Measurements from ENCODE around the gene ACTL8.

Gene ACTL8

DNA sequence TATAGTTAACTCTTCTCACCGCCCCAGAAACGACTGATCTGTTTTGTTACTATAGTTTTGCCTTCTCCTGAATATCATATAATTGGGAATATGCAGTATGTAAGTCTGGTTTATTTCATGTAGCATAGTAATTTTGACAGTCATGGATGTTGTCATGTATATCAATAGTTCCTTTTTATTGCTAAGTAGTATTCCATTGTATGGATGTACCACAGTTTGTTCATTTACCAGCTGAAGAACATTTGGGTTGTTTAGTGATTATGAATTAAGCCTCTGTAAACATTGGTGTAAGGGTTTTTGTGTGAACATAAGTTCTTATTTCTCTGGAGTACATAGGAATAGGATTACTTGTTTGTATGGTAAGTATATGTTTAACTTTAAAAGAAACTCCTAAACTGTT is 55.5 kb downstream of the ACTL8 start:
- no peak for DNase-seq

DNA sequence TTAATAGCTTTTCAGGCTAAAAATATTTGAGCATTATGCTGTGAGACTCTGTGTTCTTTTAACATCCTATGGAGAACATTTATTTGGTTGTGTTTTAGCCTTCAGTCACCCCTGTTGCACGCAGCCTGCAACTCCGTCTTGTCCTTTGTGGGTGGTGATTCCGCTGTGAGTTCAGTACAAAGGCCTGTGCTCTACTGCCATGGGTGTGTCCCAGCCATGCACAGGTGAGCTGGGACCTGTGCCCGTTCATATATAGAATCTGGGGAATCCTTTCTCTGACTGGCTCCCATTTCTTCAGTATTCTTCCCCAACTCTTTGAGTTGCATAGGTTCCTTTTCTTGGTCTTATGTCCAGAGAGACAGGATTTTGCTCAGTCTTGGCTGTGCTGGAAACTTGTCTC is 61.4 kb downstream of the ACTL8 start:
- no peak for DNase-seq

DNA sequence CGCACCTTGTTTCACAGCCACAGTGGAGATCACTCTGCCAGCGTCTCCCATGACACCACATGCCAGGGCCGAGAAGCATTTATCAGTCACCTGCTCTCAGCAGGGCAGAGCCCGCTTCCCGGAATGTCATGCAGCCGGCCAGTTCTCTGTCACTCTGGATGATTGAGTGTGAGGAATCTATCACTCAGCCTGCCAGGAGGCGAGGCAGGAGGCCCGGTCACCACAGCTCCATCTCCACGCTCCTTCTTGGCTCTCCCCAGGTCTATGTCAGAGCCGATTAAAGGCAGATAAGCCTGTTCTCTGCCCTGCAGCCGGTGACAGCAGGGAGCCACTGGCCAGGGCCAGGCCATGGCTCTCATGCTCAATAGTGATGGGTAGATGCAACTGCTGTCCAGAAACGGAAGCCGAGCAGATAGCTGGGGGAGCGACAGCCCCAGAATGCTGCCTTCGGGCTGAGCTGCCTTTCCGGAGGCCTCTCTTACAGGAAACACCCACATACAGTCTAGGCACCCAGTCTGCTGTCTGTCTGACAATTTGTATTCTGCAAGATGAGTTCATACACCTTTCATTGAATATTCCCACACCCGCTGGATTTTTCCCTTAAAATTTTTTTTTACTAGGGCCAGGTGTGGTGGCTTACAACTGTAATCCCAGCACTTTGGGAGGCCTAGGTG is 64.1 kb downstream of the ACTL8 start:
- DNase-seq: no peak

DNA sequence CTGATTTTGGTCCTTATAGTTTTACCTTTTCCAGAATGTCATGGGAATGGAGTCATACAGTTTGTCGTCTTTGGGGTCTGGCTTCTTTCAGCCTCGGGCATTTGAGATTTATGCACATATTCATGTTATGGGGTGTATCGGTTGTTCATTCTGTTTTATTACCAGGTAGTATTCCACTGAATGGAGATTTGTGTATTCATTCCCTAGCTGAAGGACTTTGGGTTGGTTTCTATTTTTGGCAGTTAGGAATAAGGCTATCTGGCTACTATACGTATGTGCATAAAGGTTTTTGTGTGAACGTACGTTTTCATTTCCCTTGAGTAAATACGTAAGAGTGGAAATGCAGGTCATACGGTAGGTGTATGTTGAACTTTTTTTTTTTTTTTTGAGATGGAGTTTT is 65.1 kb downstream of the ACTL8 start:
- no peak for DNase-seq

DNA sequence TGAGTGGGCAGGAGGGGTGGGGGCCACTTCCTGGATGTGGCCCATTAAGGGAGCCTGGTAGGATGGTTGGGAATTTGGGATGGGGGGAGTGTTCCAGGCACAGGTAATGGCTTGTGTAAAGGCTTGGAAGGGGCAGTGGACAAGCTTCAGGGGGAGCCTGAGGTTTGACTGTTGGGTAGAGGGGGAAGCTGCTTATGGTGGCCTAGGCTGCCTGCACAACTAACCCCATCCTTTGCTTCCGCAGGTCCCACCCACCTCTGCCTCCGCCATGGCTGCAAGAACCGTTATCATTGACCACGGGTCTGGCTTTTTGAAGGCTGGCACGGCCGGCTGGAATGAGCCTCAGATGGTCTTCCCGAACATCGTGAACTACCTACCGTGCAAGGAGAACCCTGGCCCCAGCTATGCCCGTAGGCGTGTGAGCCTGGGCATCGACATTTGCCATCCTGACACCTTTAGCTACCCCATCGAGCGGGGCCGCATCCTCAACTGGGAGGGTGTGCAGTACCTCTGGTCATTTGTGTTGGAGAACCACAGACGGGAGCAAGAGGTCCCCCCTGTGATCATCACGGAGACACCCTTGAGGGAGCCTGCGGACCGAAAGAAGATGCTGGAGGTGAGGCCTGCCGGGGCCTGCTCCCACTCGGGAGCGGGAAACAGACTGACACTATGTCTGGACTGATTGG is 67.8 kb downstream of the ACTL8 start:
- DNase-seq: no peak

DNA sequence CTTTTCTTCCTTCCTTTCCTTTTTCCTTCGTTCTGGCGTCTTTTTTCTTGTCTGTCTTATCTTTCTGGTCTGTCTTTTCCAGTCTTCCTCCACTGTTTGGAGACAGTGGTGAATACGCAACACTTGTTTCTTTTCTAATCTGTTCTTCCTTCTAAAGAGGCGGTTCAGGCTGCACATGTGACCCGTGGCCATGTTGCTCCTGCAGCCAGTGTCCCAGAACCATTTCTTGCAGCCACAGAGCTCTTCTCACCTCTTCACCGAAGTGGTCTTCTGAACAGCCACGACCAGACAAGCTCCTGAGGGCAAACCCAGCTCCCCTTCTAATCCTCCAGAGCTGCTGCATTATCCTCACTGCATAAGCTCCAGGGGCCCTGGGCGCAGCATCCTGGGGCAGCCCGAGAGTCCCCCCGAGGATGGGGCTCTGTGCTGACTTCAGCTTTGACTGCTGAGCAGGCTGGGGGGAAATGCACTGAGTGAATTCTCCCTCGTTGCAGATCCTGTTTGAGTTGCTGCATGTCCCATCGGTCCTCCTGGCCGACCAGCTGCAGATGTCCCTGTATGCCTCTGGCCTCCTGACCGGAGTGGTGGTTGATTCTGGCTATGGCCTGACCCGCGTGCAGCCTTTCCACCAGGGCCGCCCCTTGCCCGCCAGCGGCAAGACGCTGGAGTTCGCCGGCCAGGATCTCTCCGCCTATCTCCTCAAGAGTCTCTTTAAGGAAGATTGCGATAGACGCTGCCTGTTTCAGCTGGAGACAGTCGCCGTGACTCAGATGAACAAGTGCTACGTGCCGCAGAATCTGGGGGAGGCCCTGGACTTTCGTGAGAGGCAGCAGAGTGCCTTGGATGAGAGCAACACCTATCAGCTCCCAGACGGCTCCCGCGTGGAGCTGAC is 70.4 kb downstream of the ACTL8 start:
- DNase-seq: no peak

DNA sequence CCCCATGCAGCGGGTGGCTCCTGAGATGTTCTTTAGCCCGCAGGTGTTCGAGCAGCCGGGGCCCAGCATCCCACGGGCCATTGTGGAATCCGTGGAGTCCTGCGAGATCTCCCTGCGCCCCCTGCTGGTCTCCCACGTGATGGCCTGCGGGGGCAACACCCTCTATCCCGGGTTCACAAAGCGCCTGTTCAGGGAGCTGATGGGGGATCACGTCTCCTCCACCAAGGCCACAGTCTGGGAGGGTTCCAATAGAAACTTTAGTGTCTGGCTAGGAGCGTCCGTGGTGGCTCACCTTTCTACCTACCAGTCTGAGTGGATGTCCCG is 71.0 kb downstream of the ACTL8 start:
- DNase-seq: peak; percentile 46 to 76 (median 60)

DNA sequence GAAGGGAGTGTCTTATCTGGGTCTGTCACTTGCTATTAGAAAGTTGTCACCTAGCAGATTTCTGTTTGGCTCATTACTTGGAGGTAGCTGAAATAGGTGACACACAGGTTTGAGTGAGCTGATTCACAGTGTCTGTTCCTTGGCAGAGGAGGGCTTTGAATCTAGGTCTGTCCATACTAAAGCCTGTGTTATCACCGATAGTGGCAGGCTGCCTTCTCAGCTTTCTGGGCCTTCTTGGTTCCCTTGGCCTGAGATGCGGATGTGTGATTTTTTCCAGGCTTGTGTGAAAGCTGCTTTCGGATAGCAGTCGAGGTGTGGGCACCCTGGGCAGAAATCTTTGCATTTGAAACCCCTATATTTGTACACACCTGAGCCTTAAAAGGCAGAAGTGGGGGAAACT is 73.9 kb downstream of the ACTL8 start:
- DNase-seq: no peak

DNA sequence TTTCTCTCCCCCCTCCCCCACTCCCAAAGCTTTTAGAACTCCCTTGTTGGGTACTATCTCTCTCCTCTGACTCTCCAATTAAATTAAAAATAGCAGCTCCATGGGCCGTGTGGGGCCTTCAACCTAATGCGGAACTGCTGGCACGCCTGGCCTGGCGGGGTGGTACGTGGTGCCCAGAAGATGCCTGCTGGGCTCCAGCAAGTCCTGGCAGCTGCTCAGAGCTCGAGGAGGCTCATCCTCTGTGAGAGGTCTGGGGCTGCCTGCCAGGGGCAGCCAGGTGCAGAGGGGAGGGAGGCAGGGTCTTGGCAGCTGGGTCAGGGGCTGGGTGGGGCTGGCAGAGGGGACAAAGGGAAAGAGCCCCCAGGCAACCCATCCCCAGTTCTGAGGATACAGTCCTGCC is 74.4 kb downstream of the ACTL8 start:
- DNase-seq: no peak

DNA sequence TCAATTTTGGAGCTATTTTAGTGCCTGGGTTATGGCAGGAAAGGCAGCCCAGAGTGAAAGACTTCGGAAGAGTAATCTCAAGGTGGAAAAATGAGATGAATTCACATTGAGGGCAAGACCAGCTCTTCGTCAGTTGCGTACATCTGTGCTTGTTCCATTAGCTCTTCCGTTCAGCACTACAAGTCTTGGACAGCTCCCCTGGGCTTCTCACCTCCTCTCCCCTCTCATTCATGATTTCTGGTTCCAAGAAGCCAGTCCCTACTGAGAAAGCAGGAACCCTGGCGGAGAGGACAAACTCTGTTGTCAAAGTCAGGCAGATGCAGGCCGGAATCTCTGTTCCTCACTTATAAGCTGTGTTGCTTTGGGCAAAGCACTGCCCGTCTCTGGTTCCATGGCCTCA is 76.5 kb downstream of the ACTL8 start:
- DNase-seq: peak in 2 of 3 donors; percentile 9 to 34

DNA sequence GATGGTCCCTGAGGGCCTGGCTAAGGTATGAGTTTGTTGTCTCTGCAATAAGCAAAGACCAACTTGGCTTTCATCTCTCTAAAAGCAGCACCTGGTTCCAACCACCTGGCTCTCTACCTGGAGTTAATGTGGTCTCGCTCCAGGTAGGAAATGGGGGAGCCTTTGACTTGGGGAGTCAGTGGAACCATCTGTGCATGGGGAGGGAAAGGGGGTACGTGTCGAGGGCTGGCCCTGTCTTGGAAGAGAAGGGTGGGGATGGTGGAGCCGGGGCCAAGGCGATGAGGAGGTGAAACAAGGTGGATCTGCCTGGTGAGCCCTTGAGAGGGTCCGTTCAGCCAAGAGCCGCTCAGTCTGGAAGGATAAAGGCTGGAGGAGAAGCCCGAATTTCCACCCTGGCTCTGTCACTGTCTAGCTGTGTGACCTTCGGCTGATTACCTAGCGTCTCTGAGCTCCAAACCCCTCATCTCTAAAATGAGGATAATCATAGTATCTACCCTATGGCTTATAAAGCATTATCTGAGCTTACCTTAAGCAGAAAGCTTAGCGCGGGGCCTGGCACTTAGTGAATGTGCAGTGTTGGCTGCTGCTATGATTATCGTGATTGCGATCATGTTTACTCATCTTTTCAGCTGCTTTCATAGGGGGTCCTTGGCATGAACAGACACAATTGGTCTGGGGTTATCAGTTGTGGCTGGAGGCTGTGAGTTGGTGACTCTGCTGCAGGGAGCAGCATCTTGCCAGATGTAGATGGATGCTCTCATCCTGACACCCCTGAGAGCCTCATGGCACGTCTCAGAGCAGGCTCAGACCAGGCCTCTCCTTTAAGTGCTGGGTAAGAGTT is 78.7 kb downstream of the ACTL8 start:
- no peak for DNase-seq

DNA sequence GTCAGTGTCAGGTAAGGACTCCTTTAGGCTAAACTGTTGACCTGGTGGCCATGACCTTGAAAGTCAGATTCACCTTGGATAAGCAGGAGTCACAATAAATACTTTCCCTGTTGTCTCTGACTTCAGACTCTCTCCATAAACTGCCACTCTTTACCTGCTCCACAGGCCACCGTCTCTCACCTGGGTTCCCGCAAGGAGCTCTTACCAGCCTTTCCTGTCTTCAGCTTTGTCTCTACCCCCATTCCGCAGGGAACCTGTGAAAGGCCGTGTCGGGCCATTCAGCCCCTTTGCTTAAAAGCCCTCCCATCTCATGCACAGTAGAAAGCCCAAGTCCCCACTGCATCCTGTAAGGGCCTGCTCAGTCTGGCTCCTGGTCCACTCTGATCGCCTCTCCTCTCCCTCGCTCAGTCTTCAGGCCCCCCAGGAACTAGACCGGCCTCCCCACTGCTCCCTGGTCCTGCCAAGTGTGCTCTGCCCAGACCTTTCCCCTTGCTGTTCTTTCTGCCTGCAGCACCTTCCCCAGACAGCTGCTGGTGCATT is 79.5 kb downstream of the ACTL8 start:
- DNase-seq: no peak

DNA sequence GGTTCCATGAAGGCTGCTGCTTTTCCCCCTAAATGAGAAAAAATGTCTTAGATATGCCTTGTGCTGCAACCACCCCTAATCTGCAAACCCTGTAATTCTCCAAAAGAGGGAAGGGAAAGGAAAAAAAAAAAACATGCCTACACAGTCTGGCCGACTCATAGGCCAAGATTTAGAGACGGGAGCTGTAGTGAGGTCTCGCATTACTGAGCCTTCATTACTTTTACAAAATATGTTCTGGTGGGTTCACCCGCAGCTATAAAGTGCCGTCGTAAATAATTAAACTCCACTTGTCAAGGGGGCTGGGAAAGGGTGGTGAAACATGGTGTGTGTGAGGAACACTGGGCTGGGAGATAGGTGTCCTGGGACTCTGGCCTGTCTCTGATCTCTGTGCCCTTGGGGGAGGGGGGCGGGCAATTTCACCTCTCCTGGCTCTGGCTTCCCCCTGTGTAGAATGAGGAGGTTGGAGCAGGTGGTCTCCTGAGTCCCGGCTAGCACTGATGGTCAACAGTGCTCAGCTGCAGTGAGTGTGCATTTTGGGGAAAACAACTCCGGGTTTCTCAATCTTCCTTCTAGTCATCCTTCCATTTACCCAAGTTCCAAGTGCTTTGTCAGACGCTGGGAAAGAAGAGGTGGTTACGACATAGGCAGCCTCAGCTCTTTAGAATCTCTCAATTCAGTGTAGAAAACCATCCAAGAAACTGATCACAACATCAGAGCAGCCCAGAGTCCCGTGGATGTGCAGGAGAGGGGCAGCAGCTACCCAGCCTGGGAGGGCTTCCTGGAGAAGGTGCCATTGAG is 82.3 kb downstream of the ACTL8 start:
- DNase-seq: no peak

DNA sequence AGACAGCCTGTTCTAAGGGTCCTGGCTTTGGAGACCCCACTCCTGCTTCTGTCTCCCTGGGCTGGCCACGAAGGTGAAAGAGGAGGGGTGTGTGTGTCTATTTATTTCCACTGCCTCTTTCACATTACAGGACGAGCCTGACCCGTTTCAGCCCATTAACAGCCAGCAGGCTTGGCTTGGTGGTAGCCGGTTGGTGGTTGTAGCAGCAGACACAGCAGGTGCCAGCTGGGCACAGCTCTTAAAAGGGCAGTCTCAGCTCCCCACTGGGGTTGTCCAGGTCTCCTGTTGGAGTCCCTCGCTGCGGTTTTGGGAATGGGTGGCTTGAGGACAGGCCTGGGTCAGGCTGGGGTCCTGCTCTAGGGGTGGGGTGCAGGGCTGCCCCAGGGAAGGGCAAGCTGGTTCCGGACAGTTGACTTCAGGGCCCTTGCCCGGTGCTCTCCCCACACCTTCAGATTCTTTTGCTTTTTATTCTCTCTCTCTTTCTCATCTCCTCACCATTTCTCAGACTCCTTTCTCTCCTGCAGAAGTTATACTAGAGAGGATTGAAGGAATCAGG is 84.6 kb downstream of the ACTL8 start:
- DNase-seq: no peak

DNA sequence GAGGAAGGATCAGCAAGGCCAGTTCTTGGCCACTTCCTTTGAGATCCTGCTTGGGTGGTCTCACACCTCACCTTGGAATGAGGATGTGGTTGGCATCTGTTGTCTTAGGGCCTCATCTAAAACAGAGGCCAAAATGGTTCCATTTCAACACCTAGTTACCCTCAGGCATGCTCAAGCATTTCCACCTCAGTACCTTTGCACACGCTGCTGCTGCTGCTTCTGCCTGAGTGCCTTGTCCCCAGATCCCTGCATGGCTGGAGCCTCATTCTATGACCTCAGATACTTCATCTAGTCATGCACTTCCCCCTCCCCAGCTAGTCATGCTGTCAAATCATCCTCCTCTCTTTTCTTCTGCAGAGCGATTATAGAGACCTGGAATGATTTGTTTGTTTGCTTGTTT is 86.8 kb downstream of the ACTL8 start:
- DNase-seq: no peak

DNA sequence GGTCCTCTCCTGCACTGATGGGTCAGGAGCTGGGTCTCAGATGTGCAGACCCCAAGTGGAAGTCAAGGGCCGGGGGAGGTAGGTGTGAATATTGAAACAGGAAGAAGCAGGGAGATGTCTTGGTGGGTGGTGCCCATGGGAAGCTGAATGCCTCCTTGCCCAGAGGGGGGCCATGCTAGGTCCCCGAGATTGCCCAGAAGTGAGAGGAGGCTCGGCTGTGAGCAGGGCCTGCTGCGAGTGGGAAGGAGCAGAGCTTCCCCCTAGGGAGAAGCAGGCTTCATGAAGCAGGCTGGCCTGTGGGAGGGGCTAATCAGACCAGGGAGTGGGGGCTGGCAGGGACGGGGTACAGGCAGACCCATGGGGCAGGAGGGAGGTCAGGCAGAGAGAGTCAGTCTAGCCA is 87.6 kb downstream of the ACTL8 start:
- DNase-seq: no peak

DNA sequence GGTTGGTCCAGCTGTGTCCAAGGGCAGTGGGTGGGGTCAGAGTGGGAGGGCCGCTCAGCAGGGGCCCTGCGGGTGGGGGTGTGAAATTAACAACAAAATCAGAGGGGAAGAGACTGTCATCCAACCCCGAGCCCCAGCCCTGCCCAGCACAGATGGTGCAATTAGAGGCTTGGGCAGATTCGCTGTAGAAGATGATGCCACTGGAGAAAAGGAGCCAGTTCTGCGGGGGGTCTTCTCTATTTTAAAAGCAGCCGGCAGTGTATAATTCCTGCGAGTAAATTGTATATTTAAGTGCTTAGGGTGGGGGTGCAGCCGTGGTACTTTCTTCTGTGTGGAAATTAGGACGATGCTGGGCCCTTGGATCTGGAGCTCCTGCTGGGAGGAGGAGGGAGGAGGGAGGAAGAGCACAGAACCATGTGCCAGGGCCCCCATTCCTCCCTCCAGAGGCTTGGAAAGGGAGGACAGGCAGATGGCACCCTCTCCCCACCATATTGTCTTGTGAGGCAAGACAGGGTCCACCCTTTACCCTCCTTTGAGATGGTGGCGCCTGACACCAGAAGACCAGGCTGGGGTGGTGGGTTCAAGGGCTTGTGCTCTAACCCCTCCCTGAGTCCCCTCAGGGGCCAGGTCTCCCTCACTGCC is 89.2 kb downstream of the ACTL8 start:
- DNase-seq: no peak

DNA sequence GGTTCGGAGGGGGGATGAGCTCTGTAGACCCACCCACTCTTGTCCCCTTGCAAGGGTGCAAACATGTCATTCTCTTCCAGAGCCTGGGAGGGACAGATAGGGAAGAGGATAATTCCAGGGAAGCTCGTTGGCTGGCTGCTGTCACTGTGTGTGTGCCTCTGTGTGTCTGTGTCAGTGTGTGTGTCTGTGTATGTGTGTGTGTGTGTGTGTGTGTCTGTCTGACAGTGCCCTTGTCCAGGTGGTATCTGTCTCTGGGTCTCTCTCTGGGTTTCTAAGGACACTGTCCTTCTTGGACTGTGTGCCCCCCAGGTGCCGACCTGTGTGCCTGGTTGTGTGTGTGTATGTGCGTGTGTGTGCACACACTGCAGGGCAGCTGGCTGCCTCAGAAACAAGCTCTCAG is 90.5 kb downstream of the ACTL8 start:
- DNase-seq: no peak

DNA sequence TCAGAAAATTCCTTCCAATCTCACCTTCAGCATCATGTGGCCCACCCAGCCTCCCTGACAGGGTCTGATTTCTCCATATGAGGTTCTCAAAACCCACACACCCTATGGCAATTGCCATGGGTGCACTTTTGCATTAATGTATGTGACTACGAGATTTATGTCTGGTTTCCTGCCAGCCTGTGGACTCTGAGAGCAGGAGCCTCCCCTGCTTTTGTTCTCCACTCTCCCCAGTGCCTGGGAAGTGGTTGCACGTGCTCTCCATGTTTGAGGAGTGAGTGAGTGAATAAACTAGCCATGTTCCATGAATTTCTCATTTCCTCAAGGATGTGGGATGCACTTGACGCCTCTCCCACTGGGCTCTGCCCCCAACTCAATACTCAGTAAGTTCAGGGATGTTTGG is 91.2 kb downstream of the ACTL8 start:
- no peak for DNase-seq

DNA sequence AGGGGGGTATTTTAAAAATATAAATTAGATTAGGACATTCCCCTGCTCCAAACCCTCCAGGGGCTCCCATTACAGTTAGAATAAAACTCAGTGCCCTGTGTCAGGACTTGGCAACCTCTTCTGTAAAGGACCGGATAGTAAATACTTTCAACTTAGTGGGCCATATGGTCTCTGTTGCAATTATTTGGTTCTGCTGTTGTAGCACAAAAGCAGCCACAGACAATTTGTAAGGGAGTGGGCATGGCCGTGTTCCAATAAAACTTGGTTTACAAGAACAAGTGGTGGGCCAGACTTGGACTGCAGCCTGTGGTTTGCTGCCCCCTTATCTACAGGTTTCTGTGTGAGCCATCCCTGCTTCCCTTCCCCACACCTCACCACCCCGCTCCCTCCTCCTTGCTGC is 92.0 kb downstream of the ACTL8 start:
- DNase-seq: no peak

DNA sequence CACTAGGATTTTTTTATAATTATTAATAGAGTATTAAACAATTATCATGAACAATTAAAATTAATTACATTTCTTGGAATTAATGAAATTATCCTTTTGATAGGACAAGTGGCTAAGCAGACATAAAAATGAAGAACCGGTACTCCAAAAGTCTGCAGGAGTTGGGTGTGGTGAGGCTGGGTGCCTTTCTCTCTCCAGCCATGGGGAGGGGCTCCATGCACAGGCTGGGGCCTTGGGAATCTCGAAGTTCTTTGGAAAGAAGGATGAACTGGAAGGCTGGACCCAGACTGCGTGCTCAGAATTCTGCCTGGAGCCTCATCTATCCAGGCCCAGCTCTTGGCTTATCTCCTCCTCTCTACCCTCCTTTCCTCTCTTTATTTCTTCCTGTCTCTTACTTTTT is 94.1 kb downstream of the ACTL8 start:
- no peak for DNase-seq
